Large intestine (tissue), 1 donor: Measurements from ENCODE around the gene RNU1-3. TPM values are rescaled to one million over a fixed set of nuclear protein-coding genes. Genes with fewer than 3 reads are reported as not detected.

Experiments used
- polyA plus RNA-seq: library from polyadenylated mRNA; unstranded; fragments of 120-200 nt; gene quantifications from one replicate; pipeline ENCODE4 v1.2.1, GENCODE V29; 2013

RNU1-3 gene
- polyA plus RNA-seq, 1 donor: 3.2 TPM

Other genes with a start within 250 kb of the RNU1-3 start
- gene SPATA21, start 229.5 kb downstream of the RNU1-3 start, polyA plus RNA-seq: not detected
- gene NECAP2, start 226.2 kb downstream of the RNU1-3 start, polyA plus RNA-seq: 44.5 TPM
- 3.2 TPM for gene RNU1-1, start 152.7 kb downstream of the RNU1-3 start, polyA plus RNA-seq
- gene NBPF1, start 53.4 kb downstream of the RNU1-3 start, polyA plus RNA-seq: 59.5 TPM
- 3.2 TPM for gene RNU1-4, start 73.6 kb upstream of the RNU1-3 start, polyA plus RNA-seq
- gene RNU1-2, start 229.0 kb upstream of the RNU1-3 start, polyA plus RNA-seq: 3.2 TPM